Tibial nerve (tissue), 4 donors: ENCODE measurements around the gene KRTAP9-7. TPM values are rescaled to one million over a fixed set of nuclear protein-coding genes. Genes with fewer than 3 reads are reported as not detected.

Experiments used
- DNase-seq, 2 donors: peaks; one replicate each; pipeline ENCODE4 v3.0.0-alpha.2; 2019; ENCODE audit warnings: low spot score in 2 of 2
- H3K27ac ChIP-seq, 4 donors: fragments of 200-600 bp; sonication (generic) in 3 of 4; one replicate each; pipeline ENCODE4 v1.5.1; 2017 to 2019; ENCODE audit warnings: mild to moderate bottlenecking in 1 of 4
- H3K27me3 ChIP-seq, 2 donors: fragments of 200-600 bp; sonication (generic) in 1 of 2; one replicate each; pipeline versions ENCODE4 v1.5.1 to v1.6.0; 2017 to 2019
- H3K36me3 ChIP-seq, 3 donors: fragments of 200-600 bp; sonication (generic); one replicate each; pipeline ENCODE4 v1.5.1; 2018 to 2019
- H3K4me1 ChIP-seq, 4 donors: fragments of 200-600 bp; sonication (generic) in 3 of 4; one replicate each; pipeline ENCODE4 v1.5.1; 2017 to 2019
- H3K4me3 ChIP-seq, 4 donors: fragments of 200-600 bp; sonication (generic) in 3 of 4; one replicate each; pipeline ENCODE4 v1.5.1; 2017 to 2019; ENCODE audit warnings: mild to moderate bottlenecking in 1 of 4, moderate library complexity in 1 of 4
- H3K9me3 ChIP-seq, 4 donors: fragments of 200-600 bp; sonication (generic) in 3 of 4; one replicate each; pipeline ENCODE4 v1.5.1; 2017 to 2019
- CTCF ChIP-seq, 5 experiments: fragments of 200-600 bp in 3 of 5; fragments of 450-650 bp in 2 of 5; sonication (generic) in 3 of 5; IDR thresholded peaks; one replicate each; pipeline ENCODE4 v1.5.1; 2016 to 2019; ENCODE audit warnings: antibody characterized with exemption in 5 of 5, mild to moderate bottlenecking in 3 of 5, moderate library complexity in 2 of 5
- EP300 ChIP-seq, 2 donors: sonication (generic); formaldehyde crosslinking; IDR thresholded peaks; one replicate each; pipeline ENCODE4 v1.6.1; 2017; ENCODE audit warnings: antibody characterized with exemption in 2 of 2, mild to moderate bottlenecking in 1 of 2
- POLR2A ChIP-seq, 2 donors: fragments of 450-650 bp; IDR thresholded peaks; one replicate each; pipeline ENCODE4 v1.6.1; 2017; ENCODE audit warnings: antibody characterized with exemption in 2 of 2, mild to moderate bottlenecking in 2 of 2, moderate library complexity in 2 of 2
- WGBS, 2 donors: methylation state at CpG; one replicate each; pipeline ENCODE4 v1.1.5; 2018; 5-methylcytosine and 5-hydroxymethylcytosine counted together
- total RNA-seq, 4 donors: library from RNA; depleted of rRNA; stranded (reverse); fragments of >200 nt; gene quantifications; one replicate each; pipeline ENCODE4 v1.1.0, GENCODE V29; 2016

The KRTAP9-7 gene
- total RNA-seq, 4 donors from 2014 or later = not detected

GRCh38 chr17:41278176-41278955 is 2.9 kb downstream of the KRTAP9-7 start:
- TF ChIP-seq POLR2A (IDR thresholded peaks at IDR 0.05) (no peak), CTCF (IDR thresholded peaks at IDR 0.05) (no peak), EP300 (IDR thresholded peaks at IDR 0.05) (no peak)
- Histone ChIP-seq H3K9me3 (no peaks in the 10 kb centered on the region), H3K27me3 (no peaks in the 10 kb centered on the region), H3K4me3 (no peak overlapping the region), H3K36me3 (no peaks in the 10 kb centered on the region), H3K4me1 (no peaks in the 10 kb centered on the region), H3K27ac (no peak overlapping the region)
- WGBS, 2 donors = 87 to 91% methylated on average over 3 of the region's 3 CpGs
- no peak for DNase-seq

GRCh38 chr17:41284043-41284442 is 8.5 kb downstream of the KRTAP9-7 start:
- WGBS, 2 donors = 37 to 43% methylated on average over 3 of the region's 3 CpGs
- H3K27me3 ChIP-seq = no peaks in the 10 kb centered on the region
- H3K4me1 ChIP-seq = no peaks in the 10 kb centered on the region
- H3K36me3 ChIP-seq = no peaks in the 10 kb centered on the region
- TF ChIP-seq CTCF (IDR thresholded peaks at IDR 0.05) (no peak), EP300 (IDR thresholded peaks at IDR 0.05) (no peak), POLR2A (IDR thresholded peaks at IDR 0.05) (no peak)
- DNase-seq = no peak
- H3K4me3 ChIP-seq = no peak overlapping the region
- no peak overlapping the region for H3K27ac ChIP-seq
- H3K9me3 ChIP-seq = no peaks in the 10 kb centered on the region

GRCh38 chr17:41284546-41284945 is 9.0 kb downstream of the KRTAP9-7 start:
- H3K36me3 ChIP-seq = no peaks in the 10 kb centered on the region
- DNase-seq = no peak
- TF ChIP-seq EP300 (IDR thresholded peaks at IDR 0.05) (no peak), CTCF (IDR thresholded peaks at IDR 0.05) (no peak), POLR2A (IDR thresholded peaks at IDR 0.05) (no peak)
- H3K27me3 ChIP-seq = no peaks in the 10 kb centered on the region
- no peak overlapping the region for H3K27ac ChIP-seq
- no peaks in the 10 kb centered on the region for H3K9me3 ChIP-seq
- no peaks in the 10 kb centered on the region for H3K4me1 ChIP-seq
- H3K4me3 ChIP-seq = no peak overlapping the region
- 39 to 44% methylated on average over 2 of the region's 2 CpGs for whole genome bisulfite sequencing, 2 donors

GRCh38 chr17:41287050-41287449 is 11.6 kb downstream of the KRTAP9-7 start:
- H3K4me3 ChIP-seq = no peak overlapping the region
- H3K27ac ChIP-seq = no peak overlapping the region
- no peaks in the 10 kb centered on the region for H3K9me3 ChIP-seq
- H3K36me3 ChIP-seq = no peaks in the 10 kb centered on the region
- TF ChIP-seq EP300 (IDR thresholded peaks at IDR 0.05) = no peak
- TF ChIP-seq CTCF (IDR thresholded peaks at IDR 0.05) = no peak
- no peak for TF ChIP-seq POLR2A (IDR thresholded peaks at IDR 0.05)
- H3K27me3 ChIP-seq = no peaks in the 10 kb centered on the region
- DNase-seq = no peak
- WGBS, 2 donors = 88% methylated on average over 3 of the region's 3 CpGs
- no peaks in the 10 kb centered on the region for H3K4me1 ChIP-seq

- no peak for TF ChIP-seq EP300 (IDR thresholded peaks at IDR 0.05)
- no peak for TF ChIP-seq POLR2A (IDR thresholded peaks at IDR 0.05)
- no peak for TF ChIP-seq CTCF (IDR thresholded peaks at IDR 0.05)
- DNase-seq = no peak
- H3K27ac ChIP-seq = no peak overlapping the region
- H3K27me3 ChIP-seq = no peaks in the 10 kb centered on the region
- WGBS, 2 donors = 51 to 78% methylated on average over 1 of the region's 1 CpG
- peaks cover 0 to 8% (median 0%) of the 10 kb centered on the region in 4 donors for H3K9me3 ChIP-seq
- no peaks in the 10 kb centered on the region for H3K4me1 ChIP-seq
- H3K4me3 ChIP-seq = no peak overlapping the region
- no peaks in the 10 kb centered on the region for H3K36me3 ChIP-seq
These were observed 18.5 kb downstream of the KRTAP9-7 start for GRCh38 chr17:41294016-41294415.
